ENCODE data around the gene STMN3. TPM values are rescaled to one million over a fixed set of nuclear protein-coding genes. Genes with fewer than 3 reads are reported as not detected.
A peak's percentile ranks its signal among the peaks of the same experiment; 100 is the strongest.

The STMN3 gene
- total RNA-seq, 3 donors from 2014 or later, result 11.8 to 19.6 (median 17.7) TPM

- DNase-seq (ENCODE audit: low spot score in 2 of 2), result no peak
Measured at GRCh38 chr20:63688228-63689045, 35.2 kb upstream of the STMN3 start.

GRCh38 chr20:63687419-63688178, 34.4 kb upstream of the STMN3 start:
- Histone ChIP-seq H3K9me3 (no peaks in the 10 kb centered on the region), H3K4me3 (no peak overlapping the region), H3K27me3 (no peaks in the 10 kb centered on the region), H3K36me3 (no peaks in the 10 kb centered on the region), H3K4me1 (peaks cover 5 to 13% of the 10 kb centered on the region in 2 donors), H3K27ac (peak overlapping the region; percentile 45 to 96)
- no peak for DNase-seq (ENCODE audit: low spot score in 2 of 2)
- intact Hi-C loops (cut with DNase I; ENCODE audit: low total_unique reads), result no loop called here
- TF ChIP-seq POLR2A (IDR thresholded peaks at IDR 0.05), result no peak
- TF ChIP-seq POLR2AphosphoS5 (IDR thresholded peaks at IDR 0.05), result no peak

More at GRCh38 chr20:63688228-63689045, 35.2 kb upstream of the STMN3 start:
- H3K27ac ChIP-seq, result peak overlapping the region in 1 of 2 donors; percentile 96
- H3K4me1 ChIP-seq, result peaks cover 0 to 9% of the 10 kb centered on the region in 2 donors
- no peaks in the 10 kb centered on the region for H3K36me3 ChIP-seq
- no peaks in the 10 kb centered on the region for H3K9me3 ChIP-seq
- H3K4me3 ChIP-seq, result no peak overlapping the region
- H3K27me3 ChIP-seq, result no peaks in the 10 kb centered on the region
- TF ChIP-seq CTCF (IDR thresholded peaks at IDR 0.05) (no peak), POLR2AphosphoS5 (IDR thresholded peaks at IDR 0.05) (no peak), POLR2A (IDR thresholded peaks at IDR 0.05) (no peak)
- intact Hi-C loops (cut with DNase I; ENCODE audit: low total_unique reads), result no loop called here

GRCh38 chr20:63686492-63687321, 33.5 kb upstream of the STMN3 start:
- DNase-seq (ENCODE audit: low spot score in 2 of 2), result no peak
- H3K27me3 ChIP-seq, result no peaks in the 10 kb centered on the region
- peak overlapping the region; percentile 45 to 96 for H3K27ac ChIP-seq
- no peaks in the 10 kb centered on the region for H3K36me3 ChIP-seq
- TF ChIP-seq POLR2A (IDR thresholded peaks at IDR 0.05), result no peak
- TF ChIP-seq CTCF (IDR thresholded peaks at IDR 0.05), result no peak
- peak in 2 of 3 donors; percentile 81 to 88 for TF ChIP-seq POLR2AphosphoS5 (IDR thresholded peaks at IDR 0.05)
- intact Hi-C loops (cut with DNase I; ENCODE audit: low total_unique reads), result no loop called here
- H3K4me1 ChIP-seq, result peaks cover 8 to 18% of the 10 kb centered on the region in 2 donors
- H3K4me3 ChIP-seq, result peak overlapping the region in 2 of 3 donors; percentile 2 to 39
- no peaks in the 10 kb centered on the region for H3K9me3 ChIP-seq

- Histone ChIP-seq H3K27me3 (no peaks in the 10 kb centered on the region), H3K9me3 (no peaks in the 10 kb centered on the region), H3K27ac (peak overlapping the region; percentile 45 to 96), H3K4me3 (peak overlapping the region in 1 of 3 donors; percentile 39), H3K36me3 (no peaks in the 10 kb centered on the region), H3K4me1 (peaks cover 8 to 18% of the 10 kb centered on the region in 2 donors)
- intact Hi-C loops (cut with DNase I; ENCODE audit: low total_unique reads), result no loop called here
- DNase-seq (ENCODE audit: low spot score in 2 of 2), result no peak
- TF ChIP-seq POLR2A (IDR thresholded peaks at IDR 0.05) (no peak), POLR2AphosphoS5 (IDR thresholded peaks at IDR 0.05) (no peak), CTCF (IDR thresholded peaks at IDR 0.05) (no peak)
Measured at GRCh38 chr20:63686094-63686491, 32.9 kb upstream of the STMN3 start.

All from breast epithelium (tissue), 4 donors.